Fibroblast of upper back skin (primary cell): ENCODE measurements around the gene TTC13.

Source experiments
- DNase-seq: peaks from one replicate; pipeline ENCODE4 v3.0.0-alpha.2; 2013

The TTC13 gene

DNA sequence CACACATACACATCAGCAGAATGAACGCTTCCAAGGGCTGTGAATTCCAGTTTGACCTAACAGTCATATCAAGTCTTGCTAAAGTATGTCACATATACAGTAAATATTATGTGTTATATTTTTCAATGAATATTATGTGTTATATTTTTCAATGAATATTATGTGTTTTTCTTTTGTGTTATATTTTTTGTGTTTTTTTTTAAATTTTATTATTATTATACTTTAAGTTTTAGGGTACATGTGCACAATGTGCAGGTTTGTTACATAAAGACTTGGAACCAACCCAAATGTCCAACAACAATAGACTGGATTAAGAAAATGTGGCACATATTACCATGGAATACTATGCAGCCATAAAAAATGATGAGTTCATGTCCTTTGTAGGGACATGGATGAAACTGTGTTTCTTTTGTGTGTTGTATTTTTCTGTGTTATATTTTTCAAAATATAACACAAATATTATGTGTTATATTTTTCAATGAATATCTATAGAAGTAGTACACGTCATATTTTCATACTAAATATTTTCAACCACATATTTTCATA, 35.5 kb downstream of the TTC13 start:
- no peak for DNase-seq

- DNase-seq: peak; percentile 41
Measured at GRCh38 chr1:230940848-230941247, 37.8 kb downstream of the TTC13 start.

DNA sequence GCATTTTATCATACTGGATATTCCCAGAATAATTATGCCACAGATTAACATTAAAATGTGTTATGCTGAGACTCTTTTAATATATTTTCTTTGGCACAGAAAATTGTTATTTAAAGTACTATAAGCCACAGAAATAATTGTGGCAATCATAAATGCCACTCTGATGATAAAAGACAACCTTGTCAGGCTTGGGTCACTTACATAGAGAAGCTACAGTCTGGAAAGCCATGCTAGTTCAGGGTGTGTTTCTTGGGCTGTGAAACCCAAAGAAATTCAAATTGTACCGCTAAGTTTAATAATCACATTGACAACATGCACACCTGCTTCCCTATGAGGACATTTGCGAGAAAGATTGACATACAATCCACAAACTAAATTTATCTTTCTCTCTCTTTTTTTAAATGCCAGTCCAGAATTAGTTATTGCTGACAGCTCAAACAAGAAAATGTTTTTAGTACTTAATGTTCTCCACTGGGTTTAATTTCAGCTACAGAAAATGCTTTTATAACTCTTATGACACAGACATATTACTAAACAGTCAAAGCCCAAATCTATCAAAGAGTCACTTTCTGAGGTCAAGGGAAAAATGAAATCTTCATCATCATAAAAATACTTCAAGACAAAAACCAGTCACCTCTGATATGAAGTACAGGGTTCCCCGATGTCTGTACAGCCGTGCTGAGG, 38.7 kb downstream of the TTC13 start:
- DNase-seq: no peak

GRCh38 chr1:230938924-230939368, 39.7 kb downstream of the TTC13 start:
- DNase-seq: no peak

DNA sequence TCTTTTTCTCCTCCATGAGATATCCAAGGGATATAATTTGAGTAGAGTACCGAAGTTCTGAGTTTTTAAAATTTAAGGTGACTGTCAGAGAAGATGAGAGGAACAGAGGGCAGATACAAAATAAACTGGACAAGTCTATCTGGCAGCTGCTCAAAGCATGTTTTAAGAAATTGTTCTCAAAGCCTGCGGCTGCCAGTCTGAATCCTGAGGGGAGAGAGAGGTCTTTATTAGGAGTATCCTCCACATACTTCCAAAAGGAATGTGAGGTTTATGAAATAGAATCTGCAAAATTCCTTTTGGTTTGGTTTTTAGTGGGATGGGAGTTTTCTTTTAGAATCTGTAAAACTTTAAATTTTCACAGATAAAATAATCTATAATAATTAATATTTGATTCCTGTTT, 41.3 kb downstream of the TTC13 start:
- DNase-seq: peak; percentile 68

- no peak for DNase-seq
Measured at GRCh38 chr1:230936475-230936874, 42.2 kb downstream of the TTC13 start.

- no peak for DNase-seq
Measured at GRCh38 chr1:230935852-230936251, 42.8 kb downstream of the TTC13 start.

GRCh38 chr1:230930986-230931385, 47.7 kb downstream of the TTC13 start:
- no peak for DNase-seq

- no peak for DNase-seq
Measured at GRCh38 chr1:230926182-230926581, 52.5 kb downstream of the TTC13 start.

DNA sequence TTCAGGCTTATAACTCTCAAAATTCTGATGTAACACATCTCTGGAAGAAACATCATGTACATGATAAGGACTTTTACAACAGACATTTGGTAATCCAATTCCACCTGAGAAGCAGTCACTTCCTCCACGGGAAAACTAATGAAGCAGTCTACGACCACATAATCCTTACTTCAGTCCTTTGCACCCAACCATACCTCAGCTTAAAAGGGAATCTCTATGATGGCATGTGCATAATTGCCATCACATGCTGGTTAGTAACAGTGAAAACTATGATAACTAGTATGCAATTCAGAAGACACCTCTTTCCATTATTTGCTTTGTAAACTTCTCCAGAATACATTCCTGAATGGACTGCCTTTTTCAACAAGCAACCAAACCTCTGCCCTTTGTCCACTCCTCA, 53.1 kb downstream of the TTC13 start:
- no peak for DNase-seq

DNA sequence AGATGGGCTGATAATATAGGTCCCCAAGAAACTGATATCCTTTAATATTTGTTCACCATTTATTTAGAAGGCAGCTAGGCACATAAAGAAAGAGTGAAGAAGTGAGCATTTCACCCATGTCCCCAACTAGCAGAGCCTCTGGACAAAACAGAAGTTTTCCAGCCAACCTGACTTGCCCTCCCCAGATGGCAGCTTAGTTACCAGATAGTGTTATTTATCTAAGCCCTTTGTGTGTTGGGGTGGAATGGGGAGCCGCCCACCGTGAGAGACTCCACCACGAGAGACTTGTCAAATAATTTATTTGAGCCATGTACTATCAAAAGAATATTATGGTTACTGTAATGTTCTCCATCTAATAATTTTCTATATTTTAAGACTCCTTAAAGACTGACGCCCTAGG, 55.5 kb downstream of the TTC13 start:
- DNase-seq: no peak

GRCh38 chr1:230922620-230923019, 56.0 kb downstream of the TTC13 start:
- no peak for DNase-seq

DNA sequence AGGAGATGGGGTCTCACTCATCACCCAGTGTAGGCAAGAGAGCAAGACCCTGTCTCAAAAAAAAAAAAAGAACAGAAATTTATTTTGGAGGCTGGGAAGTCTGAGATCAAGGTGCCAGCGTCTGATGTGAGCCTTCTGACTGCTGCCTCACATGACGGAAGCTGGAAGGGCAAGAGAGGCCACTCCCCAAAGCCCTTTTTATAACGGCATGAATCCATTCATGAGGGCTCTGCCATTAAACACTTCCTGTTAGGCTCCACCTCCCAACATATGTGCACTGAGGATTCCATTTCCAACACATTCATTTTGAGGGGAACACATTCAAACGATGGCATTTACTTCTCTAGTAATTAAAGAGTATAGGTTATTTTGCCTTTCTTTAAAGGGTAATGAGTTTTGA, 59.5 kb downstream of the TTC13 start:
- DNase-seq: no peak

DNA sequence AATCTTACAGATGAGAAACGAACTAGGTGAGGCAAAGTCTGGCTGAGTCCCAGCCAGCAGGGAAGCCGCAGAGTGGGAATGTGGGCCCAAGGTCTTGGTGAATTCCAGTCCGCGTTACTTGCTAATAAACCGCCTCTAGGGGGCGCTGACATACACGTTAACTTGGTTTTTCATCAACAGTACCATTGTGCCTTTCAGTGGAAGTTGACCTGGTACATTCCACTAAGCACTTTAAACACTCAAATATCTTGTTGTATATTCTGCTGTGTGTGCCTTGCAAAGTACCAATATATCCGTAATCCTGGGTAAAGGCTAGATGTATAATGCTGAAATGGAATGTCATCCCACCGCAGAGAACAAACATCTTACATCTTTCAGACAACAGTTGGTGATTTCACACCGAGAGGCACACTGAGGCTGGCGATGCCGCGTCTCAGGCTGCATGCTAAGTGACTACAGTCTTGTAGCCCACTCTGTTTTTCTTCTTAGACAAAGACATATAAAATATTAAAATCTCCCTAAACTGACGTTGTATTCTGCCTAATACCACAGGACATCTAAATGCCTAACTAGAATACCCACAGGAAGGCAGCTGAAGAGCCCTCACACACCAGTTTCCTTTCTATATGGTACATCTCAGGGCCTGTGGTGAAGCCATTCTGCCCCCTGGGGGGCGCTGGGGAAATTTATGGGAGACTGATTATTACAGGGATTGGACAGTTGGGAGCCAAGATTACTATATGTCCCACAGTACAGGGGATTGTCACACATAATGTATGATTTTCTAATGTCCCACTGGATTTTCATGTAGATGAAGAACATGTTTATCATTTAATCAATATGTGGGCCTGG, 61.2 kb downstream of the TTC13 start:
- peak; percentile 78 for DNase-seq

- DNase-seq: no peak
Measured at GRCh38 chr1:230916587-230917283, 61.9 kb downstream of the TTC13 start.

- no peak for DNase-seq
Measured at GRCh38 chr1:230915078-230915477, 63.6 kb downstream of the TTC13 start.

DNA sequence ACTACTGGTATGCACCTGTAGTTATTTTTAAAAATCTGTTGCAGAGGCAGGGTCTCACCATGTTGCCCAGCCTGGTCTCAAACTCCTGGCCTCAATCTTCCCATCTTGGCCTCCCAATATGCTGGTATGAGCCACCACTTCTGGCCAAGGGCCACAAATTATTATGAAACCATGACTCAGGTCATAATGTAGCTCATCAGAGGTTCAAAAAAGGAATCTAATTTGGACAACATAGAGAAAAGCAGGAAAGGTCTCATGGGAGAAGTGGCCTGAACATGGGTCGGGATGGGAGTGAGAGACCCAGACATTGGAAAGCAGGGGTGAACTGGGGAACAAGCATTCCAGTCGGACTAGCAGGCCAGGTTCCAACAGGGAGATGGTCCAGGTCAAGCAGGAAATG, 65.2 kb downstream of the TTC13 start:
- DNase-seq: peak; percentile 36

GRCh38 chr1:230910755-230911117, 67.9 kb downstream of the TTC13 start:
- DNase-seq: peak; percentile 30

- no peak for DNase-seq
Measured at GRCh38 chr1:230909974-230910754, 68.5 kb downstream of the TTC13 start.

DNA sequence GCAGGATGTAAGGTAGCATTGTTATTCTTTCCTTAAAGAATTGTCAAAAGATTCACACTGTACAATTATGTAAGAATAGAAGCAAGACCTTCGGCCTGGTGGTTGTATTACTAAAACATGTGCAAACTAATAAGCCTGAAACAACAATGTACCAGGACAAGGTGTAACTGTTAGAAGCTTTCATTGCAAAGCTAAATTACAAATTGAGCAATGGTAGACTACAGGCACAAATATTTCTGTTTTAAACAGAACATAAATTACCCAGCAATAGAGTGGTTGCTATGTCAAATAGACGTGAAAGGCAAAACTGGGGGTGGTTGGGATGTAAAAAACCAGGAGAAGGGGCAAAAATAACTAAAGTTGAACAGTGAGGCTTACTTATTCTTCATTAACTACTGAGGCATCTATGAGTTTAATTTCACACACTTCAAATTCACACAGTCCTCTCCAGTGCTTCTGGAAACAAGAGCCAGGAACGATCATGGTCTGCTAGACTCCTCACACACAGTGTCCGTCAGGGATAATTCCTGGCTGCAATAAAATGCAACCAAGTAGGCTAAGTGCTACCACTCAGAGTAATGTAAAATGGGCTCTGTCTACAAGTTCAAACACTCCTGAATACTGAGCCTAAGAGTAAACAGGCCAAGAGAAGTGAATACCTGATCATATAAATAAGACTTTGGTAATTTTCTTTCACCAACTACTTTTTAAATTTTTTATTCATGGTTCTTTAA, 71.0 kb downstream of the TTC13 start:
- no peak for DNase-seq

GRCh38 chr1:230906226-230906625, 72.4 kb downstream of the TTC13 start:
- no peak for DNase-seq

DNA sequence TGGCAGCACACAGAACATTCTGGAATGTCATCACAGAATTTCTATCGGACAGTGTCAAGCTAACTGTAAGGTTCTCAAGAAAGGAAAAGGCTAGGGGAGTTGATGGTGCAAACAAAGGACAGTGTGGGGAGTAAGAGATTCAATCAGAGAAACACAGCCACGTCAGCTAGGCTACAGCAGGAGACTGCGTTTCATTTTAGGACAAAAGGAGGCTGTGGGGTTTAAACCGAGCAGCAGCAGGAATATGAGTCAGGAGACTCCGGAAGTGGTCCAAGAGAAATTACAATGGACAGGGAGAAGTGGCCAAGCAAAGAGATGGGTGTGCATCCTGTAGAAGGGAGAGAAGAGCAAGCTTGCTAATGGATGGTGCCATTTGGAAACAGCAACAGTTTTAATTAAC, 72.9 kb downstream of the TTC13 start:
- no peak for DNase-seq
